IMR-90 (cell line): Measurements from ENCODE around the gene SYT3. TPM values are rescaled to one million over a fixed set of nuclear protein-coding genes. Genes with fewer than 3 reads are reported as not detected.
"Not testable (repeated sequence)": the region's sequence is repeated elsewhere in the genome, so short reads cannot be mapped to it uniquely, and the experiment has no call there.

Experiments
- ATAC-seq: fragments of 200-7000 bp; cut with Tn5 transposase; 2 replicates; pipeline ENCODE4 v1.9.1; 2020; ENCODE audit warnings: low read depth, mild to moderate bottlenecking, moderate library complexity
- BruUV-seq: library from RNA; stranded (reverse); fragments of 400-500 nt; replicated peaks from 2 replicates; lab custom pipeline; 2021; lab: Mats Ljungman, UMichigan
- CTCF ChIA-PET: fragments of 300-600 bp; formaldehyde crosslinking; extraction: SDS; loops from one replicate; lab custom pipeline; 2021; ENCODE audit warnings: antibody characterized with exemption; lab: Yijun Ruan, JAX
- POLR2A ChIA-PET: fragments of 300-600 bp; sonication (Branson Sonifier 250); formaldehyde crosslinking; loops from one replicate; lab custom pipeline; 2022; ENCODE audit warnings: antibody characterized with exemption; ENCODE audit not compliant: unreplicated experiment; lab: Charles Lee
- DNase-seq: peaks from one replicate; pipeline ENCODE4 v3.0.0; 2013
- H2AFZ ChIP-seq: replicated peaks from 2 replicates; pipeline ENCODE3; 2013; ENCODE audit warnings: low read length, mild to moderate bottlenecking; ENCODE audit not compliant: poor library complexity
- H2AK5ac ChIP-seq: 2 replicates; pipeline ENCODE4 v1.6.1; 2013; ENCODE audit warnings: low read depth, low read length, inconsistent platforms
- H2AK9ac ChIP-seq: replicated peaks from 2 replicates; pipeline ENCODE3; 2013; ENCODE audit warnings: mild to moderate bottlenecking, low read depth, low read length, moderate library complexity; ENCODE audit not compliant: poor library complexity
- H2BK120ac ChIP-seq: 2 replicates; pipeline ENCODE4 v1.6.1; 2013; ENCODE audit warnings: low read depth, low read length, inconsistent platforms
- H2BK15ac ChIP-seq: 3 replicates; pipeline ENCODE4 v1.6.1; 2013; ENCODE audit warnings: low read depth, low read length, inconsistent platforms
- H2BK20ac ChIP-seq: 2 replicates; pipeline ENCODE4 v1.6.1; 2013; ENCODE audit warnings: low read depth, mild to moderate bottlenecking, inconsistent platforms, low read length, moderate library complexity
- H2BK5ac ChIP-seq: 2 replicates; pipeline ENCODE4 v1.6.1; 2013; ENCODE audit warnings: mild to moderate bottlenecking, low read depth, low read length, inconsistent platforms; ENCODE audit not compliant: poor library complexity, severe bottlenecking
- H3K14ac ChIP-seq: replicated peaks from 2 replicates; pipeline ENCODE4 v1.6.1; 2013; ENCODE audit warnings: low read depth, low read length, inconsistent platforms
- H3K18ac ChIP-seq: 2 replicates; pipeline ENCODE4 v1.6.1; 2013; ENCODE audit warnings: low read depth, low read length, control low read depth
- H3K23ac ChIP-seq: 2 replicates; pipeline ENCODE4 v1.6.1; 2013; ENCODE audit warnings: low read depth, low read length, inconsistent platforms
- H3K27ac ChIP-seq: 2 replicates; pipeline ENCODE4 v1.5.1; 2013; ENCODE audit warnings: mild to moderate bottlenecking, control low read depth, low read length; ENCODE audit not compliant: insufficient read depth
- H3K27me3 ChIP-seq: 2 replicates; pipeline ENCODE4 v1.6.1; 2013; ENCODE audit warnings: low read length; ENCODE audit not compliant: control insufficient read depth, insufficient read depth
- H3K36me3 ChIP-seq: 2 replicates; pipeline ENCODE4 v1.6.1; 2013; ENCODE audit warnings: low read length, mixed read lengths; ENCODE audit not compliant: control insufficient read depth, insufficient read depth
- H3K4ac ChIP-seq: 2 replicates; pipeline ENCODE4 v1.6.1; 2013; ENCODE audit warnings: low read depth, low read length, inconsistent platforms
- H3K4me1 ChIP-seq: 2 replicates; pipeline ENCODE4 v1.6.1; 2013; ENCODE audit warnings: low read length, mixed read lengths; ENCODE audit not compliant: control insufficient read depth, insufficient read depth
- H3K4me2 ChIP-seq: 2 replicates; pipeline ENCODE4 v1.6.1; 2013; ENCODE audit warnings: low read depth, mild to moderate bottlenecking, control low read depth, low read length, moderate library complexity
- H3K4me3 ChIP-seq: 2 replicates; pipeline ENCODE4 v1.5.1; 2013; ENCODE audit warnings: low read depth, mild to moderate bottlenecking, control low read depth, low read length, moderate library complexity; ENCODE audit not compliant: insufficient read depth
- H3K56ac ChIP-seq: 2 replicates; pipeline ENCODE4 v1.6.1; 2013; ENCODE audit warnings: low read length, inconsistent platforms; ENCODE audit not compliant: insufficient read depth; ENCODE audit errors: extremely low read depth
- H3K79me1 ChIP-seq, 2 experiments: 2 replicates each; pipeline ENCODE4 v1.6.1; 2013; ENCODE audit warnings: low read length in 2 of 2, inconsistent platforms in 1 of 2, low read depth in 1 of 2
- H3K9ac ChIP-seq: 2 replicates; pipeline ENCODE4 v1.6.1; 2013; ENCODE audit warnings: low read depth, low read length, control low read depth
- H3K9me1 ChIP-seq: 2 replicates; pipeline ENCODE4 v1.6.1; 2013; ENCODE audit warnings: low read length, inconsistent platforms; ENCODE audit not compliant: insufficient read depth
- H3K9me3 ChIP-seq: 2 replicates; pipeline ENCODE4 v1.6.1; 2013; ENCODE audit warnings: low read length; ENCODE audit not compliant: control insufficient read depth, insufficient read depth
- H4K20me1 ChIP-seq: 2 replicates; pipeline ENCODE4 v1.6.1; 2013; ENCODE audit warnings: low read length, inconsistent platforms; ENCODE audit not compliant: insufficient read depth
- H4K5ac ChIP-seq: 2 replicates; pipeline ENCODE4 v1.6.1; 2013; ENCODE audit warnings: mild to moderate bottlenecking, low read depth, low read length, control low read depth
- H4K8ac ChIP-seq, 2 experiments: 2 replicates each; pipeline ENCODE4 v1.6.1; 2013; ENCODE audit warnings: low read depth in 2 of 2, low read length in 2 of 2, control low read depth in 1 of 2, inconsistent platforms in 1 of 2
- H4K91ac ChIP-seq: 2 replicates; pipeline ENCODE4 v1.6.1; 2013; ENCODE audit warnings: low read depth, low read length, inconsistent platforms; ENCODE audit not compliant: insufficient read depth
- WGBS, 2 experiments: methylation state at CpG; one replicate each; pipeline versions ENCODE4 v1.1.5 to v1.1.7; 2013; ENCODE audit warnings: missing lambda C conversion rate in 2 of 2; ENCODE audit not compliant: insufficient read length in 1 of 2; ENCODE audit errors: extremely low coverage in 2 of 2; 5-methylcytosine and 5-hydroxymethylcytosine counted together
- dilution Hi-C: fragments of 300-500 bp; cut with HindIII; formaldehyde crosslinking; loops from one replicate; pipeline ENCODE4 v1.14.3; 2018; ENCODE audit warnings: low sequenced_read_pairs; ENCODE audit not compliant: unreplicated experiment
- in situ Hi-C: fragments of 300-500 bp; cut with MboI; formaldehyde crosslinking; loops from 3 replicates; pipeline ENCODE4 v1.14.3; 2019; ENCODE audit warnings: low sequenced_read_pairs, inconsistent platforms, mixed read lengths
- intact Hi-C: fragments of 100-400 bp; cut with micrococcal nuclease; formaldehyde crosslinking; loops from 2 replicates; pipeline ENCODE4 v1.10.0; 2022
- polyA plus RNA-seq, 3 experiments: library from polyadenylated mRNA; depleted of rRNA; stranded (reverse); fragments of >200 nt; gene quantifications; 2 replicates each; pipeline ENCODE4 v1.2.3, GENCODE V29; 2012; ENCODE audit warnings: low replicate concordance in 1 of 3
- total RNA-seq: library from RNA; depleted of rRNA; stranded (reverse); fragments of >200 nt; gene quantifications from 2 replicates; pipeline ENCODE4 v1.2.3, GENCODE V29; 2012

The SYT3 gene
- total and polyA plus RNA-seq, 2 of the 4 experiments (the other 2 are of a cell fraction), result 0.05 TPM; not detected in 1

- H2AFZ ChIP-seq, H4K91ac ChIP-seq, H2AK9ac ChIP-seq, ATAC-seq, DNase-seq, BruUV-seq, H3K14ac ChIP-seq, dilution Hi-C loops, H4K8ac ChIP-seq, in situ Hi-C loops, H2AK5ac ChIP-seq, H3K4ac ChIP-seq, H3K4me2 ChIP-seq, H4K20me1 ChIP-seq, H3K56ac ChIP-seq, CTCF ChIA-PET, H2BK20ac ChIP-seq, H3K79me1 ChIP-seq, H3K9me1 ChIP-seq, H3K4me1 ChIP-seq, H2BK120ac ChIP-seq, H3K4me3 ChIP-seq, intact Hi-C loops, H3K27me3 ChIP-seq, H3K23ac ChIP-seq, H3K27ac ChIP-seq, H4K5ac ChIP-seq, H3K36me3 ChIP-seq, H3K9me3 ChIP-seq, H2BK5ac ChIP-seq, POLR2A ChIA-PET, H2BK15ac ChIP-seq, H3K9ac ChIP-seq, H3K18ac ChIP-seq: not testable (repeated sequence)
- WGBS, 2 experiments, result no CpG with 5 or more reads among the region's 3 CpGs
Observed at GRCh38 chr19:50576769-50577168, 62.9 kb downstream of the SYT3 start.
